ENCODE measurements around the gene DLGAP4. TPM values are rescaled to one million over a fixed set of nuclear protein-coding genes. Genes with fewer than 3 reads are reported as not detected.

The DLGAP4 gene
- total and polyA plus RNA-seq, 8 donors, result 15.1 to 92.2 (median 33.5) TPM

- TF ChIP-seq EP300 (IDR thresholded peaks at IDR 0.05) (no peak), POLR2AphosphoS5 (IDR thresholded peaks at IDR 0.05) (no peak), POLR2A (IDR thresholded peaks at IDR 0.05) (no peak)
- TF ChIP-seq, protein P1, sequence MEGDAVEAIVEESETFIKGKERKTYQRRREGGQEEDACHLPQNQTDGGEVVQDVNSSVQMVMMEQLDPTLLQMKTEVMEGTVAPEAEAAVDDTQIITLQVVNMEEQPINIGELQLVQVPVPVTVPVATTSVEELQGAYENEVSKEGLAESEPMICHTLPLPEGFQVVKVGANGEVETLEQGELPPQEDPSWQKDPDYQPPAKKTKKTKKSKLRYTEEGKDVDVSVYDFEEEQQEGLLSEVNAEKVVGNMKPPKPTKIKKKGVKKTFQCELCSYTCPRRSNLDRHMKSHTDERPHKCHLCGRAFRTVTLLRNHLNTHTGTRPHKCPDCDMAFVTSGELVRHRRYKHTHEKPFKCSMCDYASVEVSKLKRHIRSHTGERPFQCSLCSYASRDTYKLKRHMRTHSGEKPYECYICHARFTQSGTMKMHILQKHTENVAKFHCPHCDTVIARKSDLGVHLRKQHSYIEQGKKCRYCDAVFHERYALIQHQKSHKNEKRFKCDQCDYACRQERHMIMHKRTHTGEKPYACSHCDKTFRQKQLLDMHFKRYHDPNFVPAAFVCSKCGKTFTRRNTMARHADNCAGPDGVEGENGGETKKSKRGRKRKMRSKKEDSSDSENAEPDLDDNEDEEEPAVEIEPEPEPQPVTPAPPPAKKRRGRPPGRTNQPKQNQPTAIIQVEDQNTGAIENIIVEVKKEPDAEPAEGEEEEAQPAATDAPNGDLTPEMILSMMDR (IDR thresholded peaks at IDR 0.05), result no peak
- Histone ChIP-seq H3K4me3 (no peak overlapping the region), H3K9me3 (no peaks in the 10 kb centered on the region), H3K27me3 (peaks cover 0 to 24% (median 0%) of the 10 kb centered on the region in 3 donors), H3K36me3 (no peaks in the 10 kb centered on the region), H3K27ac (no peak overlapping the region), H3K4me1 (no peaks in the 10 kb centered on the region)
- 81 to 84% (median 83%) methylated on average over 16 of the region's 16 CpGs for WGBS, 5 donors
- intact Hi-C loops (cut with DNase I; ENCODE audit: low total_unique reads), result no loop called here
- DNase-seq, result no peak
These were observed 43.4 kb downstream of the DLGAP4 start for GRCh38 chr20:36349384-36350170.

- H3K36me3 ChIP-seq, result no peaks in the 10 kb centered on the region
- H3K27me3 ChIP-seq, result peaks cover 0 to 32% (median 0%) of the 10 kb centered on the region in 3 donors
- no peaks in the 10 kb centered on the region for H3K9me3 ChIP-seq
- DNase-seq, result no peak
- TF ChIP-seq EP300 (IDR thresholded peaks at IDR 0.05) (no peak), POLR2A (IDR thresholded peaks at IDR 0.05) (no peak), POLR2AphosphoS5 (IDR thresholded peaks at IDR 0.05) (no peak)
- TF ChIP-seq, protein P1 (IDR thresholded peaks at IDR 0.05), result no peak
- no peak overlapping the region for H3K4me3 ChIP-seq
- H3K27ac ChIP-seq, result no peak overlapping the region
- intact Hi-C loops (cut with DNase I; ENCODE audit: low total_unique reads), result no loop called here
- no peaks in the 10 kb centered on the region for H3K4me1 ChIP-seq
- 87 to 100% (median 97%) methylated on average over 1 of the region's 1 CpG for WGBS, 5 donors
These were observed 44.3 kb downstream of the DLGAP4 start for GRCh38 chr20:36350439-36350838.

DNA sequence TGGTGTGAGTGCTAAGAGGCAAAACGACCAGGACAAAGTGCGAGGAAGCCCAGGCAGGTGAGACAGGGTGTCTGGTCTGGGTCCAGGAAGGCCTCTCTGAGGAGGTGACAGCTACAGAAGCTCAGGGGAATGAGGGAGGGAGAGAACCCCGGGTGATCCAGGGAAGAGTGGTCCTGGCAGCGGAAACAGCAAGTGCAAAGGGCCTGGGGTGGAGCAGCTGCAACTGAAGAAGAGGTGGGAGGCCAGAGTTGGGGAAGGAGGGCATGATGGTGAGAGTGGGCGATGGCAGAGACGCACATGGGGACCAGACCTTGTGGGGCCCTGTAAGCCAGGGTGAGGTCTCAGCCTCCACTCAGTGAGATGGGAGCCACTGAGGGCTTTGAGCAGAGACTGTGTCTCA is 45.8 kb downstream of the DLGAP4 start:
- H3K9me3 ChIP-seq, result no peaks in the 10 kb centered on the region
- intact Hi-C loops (cut with DNase I; ENCODE audit: low total_unique reads), result no loop called here
- no peaks in the 10 kb centered on the region for H3K4me1 ChIP-seq
- TF ChIP-seq, protein P1 (IDR thresholded peaks at IDR 0.05), result no peak
- TF ChIP-seq POLR2AphosphoS5 (IDR thresholded peaks at IDR 0.05) (no peak), EP300 (IDR thresholded peaks at IDR 0.05) (no peak), POLR2A (IDR thresholded peaks at IDR 0.05) (no peak)
- H3K27me3 ChIP-seq, result peaks cover 0 to 41% (median 0%) of the 10 kb centered on the region in 3 donors
- no peak overlapping the region for H3K27ac ChIP-seq
- no peak for DNase-seq
- WGBS, 5 donors, result 83 to 89% (median 87%) methylated on average over 6 of the region's 6 CpGs
- no peaks in the 10 kb centered on the region for H3K36me3 ChIP-seq
- H3K4me3 ChIP-seq, result no peak overlapping the region

- TF ChIP-seq, protein P1 (IDR thresholded peaks at IDR 0.05), result no peak
- no peak for TF ChIP-seq POLR2A (IDR thresholded peaks at IDR 0.05)
- TF ChIP-seq POLR2AphosphoS5 (IDR thresholded peaks at IDR 0.05), result no peak
- TF ChIP-seq EP300 (IDR thresholded peaks at IDR 0.05), result no peak
- Histone ChIP-seq H3K27ac (no peak overlapping the region), H3K36me3 (no peaks in the 10 kb centered on the region), H3K4me1 (no peaks in the 10 kb centered on the region), H3K27me3 (peaks cover 0 to 51% (median 0%) of the 10 kb centered on the region in 3 donors), H3K4me3 (no peak overlapping the region), H3K9me3 (no peaks in the 10 kb centered on the region)
- WGBS, 5 donors, result 52 to 59% (median 57%) methylated on average over 8 to 11 of the region's 11 CpGs
- no peak for DNase-seq
- intact Hi-C loops (cut with DNase I; ENCODE audit: low total_unique reads), result no loop called here
These were observed 46.9 kb downstream of the DLGAP4 start for GRCh38 chr20:36352843-36353553.

Data from stomach (tissue), 9 donors.